Measurements from ENCODE around the gene SPRYD4.
"Not testable (repeated sequence)": the region's sequence is repeated elsewhere in the genome, so short reads cannot be mapped to it uniquely, and the experiment has no call there.

The SPRYD4 gene

DNA sequence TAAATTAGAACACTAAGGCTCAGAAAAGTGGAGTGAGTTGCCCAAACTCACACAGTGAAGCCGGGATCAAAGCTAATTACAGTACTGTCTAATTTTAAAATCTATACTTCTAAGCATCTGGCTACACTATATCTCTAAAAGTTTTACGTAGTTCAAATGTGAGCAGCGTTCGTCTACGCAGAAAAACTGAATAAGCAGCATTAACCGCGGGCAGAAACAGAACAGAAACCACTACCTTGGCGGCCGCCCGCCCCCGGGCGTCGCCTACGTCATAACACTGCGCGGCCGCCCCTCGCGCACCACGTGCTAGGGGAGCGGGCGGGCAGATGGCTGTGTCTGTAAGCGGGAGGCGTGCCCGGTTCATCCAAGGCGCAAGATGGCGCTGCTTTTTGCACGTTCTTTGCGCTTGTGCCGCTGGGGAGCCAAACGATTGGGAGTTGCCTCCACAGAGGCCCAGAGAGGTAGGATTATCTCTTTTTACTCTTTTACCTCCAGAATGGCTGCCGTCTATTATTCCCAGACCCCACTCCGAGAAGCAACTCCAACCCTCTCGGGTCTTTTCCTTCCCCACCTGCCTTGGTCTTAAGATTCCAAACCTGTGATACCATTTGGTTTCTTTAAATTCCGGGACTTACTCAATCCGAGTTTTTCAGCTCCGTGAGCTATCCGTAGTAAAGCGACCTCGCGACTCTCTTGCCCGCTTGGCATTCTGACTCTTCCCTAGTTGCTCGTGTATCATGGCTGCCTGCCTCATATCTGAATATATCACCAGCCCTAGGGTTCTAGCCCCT, at the start of gene SPRYD4:
SPRYD4 (plus strand) TSS at position 363 of the 791 bp plus-strand sequence; CDS start at position 377, 14 bp downstream.
- DNase-seq, result peak; percentile 92

DNA sequence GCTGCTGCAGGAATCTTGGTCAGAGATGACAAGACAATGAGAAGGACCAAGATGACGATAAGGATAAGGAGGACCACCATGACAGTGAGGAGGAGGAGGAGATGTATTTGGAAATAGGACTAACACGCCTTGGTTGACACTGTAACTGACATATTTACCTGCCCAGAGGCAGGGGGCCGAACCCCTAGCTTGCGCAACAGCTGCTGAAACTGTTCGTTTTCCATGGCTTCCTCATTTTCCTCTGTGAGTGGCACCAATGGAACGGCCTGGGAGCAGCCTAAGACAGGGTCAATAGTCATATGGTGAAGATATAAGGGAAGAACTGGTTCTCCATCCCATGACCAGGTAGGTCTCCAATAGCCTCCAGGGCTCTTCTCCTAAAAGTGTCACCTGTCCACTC, 48.0 kb upstream of the SPRYD4 start:
- DNase-seq, result no peak

DNA sequence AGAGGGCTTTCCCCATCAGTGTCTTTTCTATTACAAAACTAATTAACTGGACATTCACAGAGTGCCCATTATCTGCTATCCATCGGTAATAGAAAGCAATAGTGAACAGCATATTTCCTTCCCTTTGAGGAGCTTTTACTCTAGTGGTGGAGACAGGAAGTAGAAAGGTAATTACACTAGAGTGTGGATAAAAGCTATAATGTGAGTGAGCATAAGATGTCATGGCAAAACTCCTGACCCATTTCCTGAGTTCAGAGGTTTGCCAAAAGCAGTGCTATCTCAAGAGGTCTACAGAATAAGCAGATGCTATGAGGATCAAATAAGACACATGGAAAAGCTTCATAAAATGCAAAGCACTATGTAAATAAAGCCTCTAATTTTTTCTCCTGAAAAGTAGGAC, 43.2 kb upstream of the SPRYD4 start:
- no peak for DNase-seq

DNA sequence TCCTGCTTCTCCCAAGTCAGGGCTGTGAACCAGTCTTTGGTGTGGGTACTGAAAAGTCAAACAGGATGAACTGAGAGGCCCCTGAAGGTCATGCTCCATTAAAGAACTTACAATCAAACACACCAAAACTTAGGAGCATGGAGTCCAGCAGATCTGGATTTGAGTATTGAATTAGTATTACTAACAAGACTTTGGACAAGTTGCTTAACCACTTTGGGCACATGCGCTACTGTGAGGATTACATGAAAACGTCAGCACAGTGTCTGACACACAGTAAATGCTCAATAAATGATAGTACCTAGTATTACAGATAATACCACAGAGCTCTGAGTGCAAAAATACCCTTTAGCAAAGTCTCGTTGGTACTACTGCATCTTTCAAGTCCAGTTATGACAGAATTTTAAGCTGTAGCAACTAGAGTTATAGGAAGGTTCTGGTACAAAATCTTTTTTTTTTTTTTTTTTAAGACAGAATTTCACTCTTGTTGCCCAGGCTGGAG, 42.4 kb upstream of the SPRYD4 start:
- no peak for DNase-seq

DNA sequence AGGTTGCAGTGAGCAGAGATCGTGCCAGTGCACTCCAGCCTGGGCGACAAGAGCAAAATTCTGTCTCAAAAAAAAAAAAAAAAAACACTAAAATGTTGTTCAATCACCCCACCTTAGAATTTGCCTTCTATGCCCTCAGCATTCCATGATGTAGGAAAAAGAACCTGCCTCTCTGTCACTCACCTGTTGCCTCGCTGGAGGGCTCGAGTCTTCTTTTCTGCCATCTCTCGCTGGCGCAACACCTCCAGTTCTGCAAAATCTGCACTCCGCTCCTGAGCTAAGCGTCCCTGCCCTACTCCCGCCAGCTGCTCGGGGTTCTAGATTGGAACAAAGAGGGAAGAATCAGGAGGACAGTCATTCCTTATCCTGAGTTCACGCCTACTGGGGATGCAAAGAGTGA, 37.1 kb upstream of the SPRYD4 start:
- no peak for DNase-seq

DNA sequence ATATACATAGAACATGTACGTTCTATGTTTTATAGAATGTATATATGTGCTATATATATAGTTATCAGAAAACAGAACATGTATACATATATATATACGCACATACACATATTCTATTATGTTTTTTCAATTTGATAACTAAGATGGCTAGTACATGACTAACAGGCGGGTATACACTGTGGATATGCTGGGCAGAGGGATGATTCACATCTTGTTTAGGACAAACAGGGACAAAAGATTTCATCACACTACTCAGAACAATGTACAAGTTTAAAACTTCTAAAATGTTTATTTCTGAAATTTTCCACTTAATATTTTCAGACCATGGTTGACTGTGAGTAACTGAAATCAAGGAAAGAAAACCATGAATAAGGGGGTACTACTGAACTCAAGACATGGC, 36.5 kb upstream of the SPRYD4 start:
- no peak for DNase-seq

DNA sequence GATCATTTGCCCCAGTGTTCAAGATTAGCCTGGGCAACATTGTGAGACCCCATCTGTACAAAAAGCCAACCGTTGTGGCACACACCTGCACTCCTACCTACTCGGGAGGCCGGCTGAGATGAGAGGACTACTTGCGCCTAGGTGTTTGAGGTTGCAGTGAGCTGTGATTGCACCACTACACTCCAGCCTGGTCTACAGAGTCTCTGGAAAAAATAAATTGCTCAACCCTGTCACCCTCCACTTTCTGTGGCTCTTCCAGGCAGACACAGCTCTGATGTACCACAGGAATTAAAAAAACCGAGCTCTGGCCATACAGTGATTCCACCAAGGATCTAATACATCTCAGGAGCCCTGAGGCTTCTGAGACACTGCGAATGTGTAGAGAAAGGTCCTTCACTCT, 33.5 kb upstream of the SPRYD4 start:
- DNase-seq, result no peak

DNA sequence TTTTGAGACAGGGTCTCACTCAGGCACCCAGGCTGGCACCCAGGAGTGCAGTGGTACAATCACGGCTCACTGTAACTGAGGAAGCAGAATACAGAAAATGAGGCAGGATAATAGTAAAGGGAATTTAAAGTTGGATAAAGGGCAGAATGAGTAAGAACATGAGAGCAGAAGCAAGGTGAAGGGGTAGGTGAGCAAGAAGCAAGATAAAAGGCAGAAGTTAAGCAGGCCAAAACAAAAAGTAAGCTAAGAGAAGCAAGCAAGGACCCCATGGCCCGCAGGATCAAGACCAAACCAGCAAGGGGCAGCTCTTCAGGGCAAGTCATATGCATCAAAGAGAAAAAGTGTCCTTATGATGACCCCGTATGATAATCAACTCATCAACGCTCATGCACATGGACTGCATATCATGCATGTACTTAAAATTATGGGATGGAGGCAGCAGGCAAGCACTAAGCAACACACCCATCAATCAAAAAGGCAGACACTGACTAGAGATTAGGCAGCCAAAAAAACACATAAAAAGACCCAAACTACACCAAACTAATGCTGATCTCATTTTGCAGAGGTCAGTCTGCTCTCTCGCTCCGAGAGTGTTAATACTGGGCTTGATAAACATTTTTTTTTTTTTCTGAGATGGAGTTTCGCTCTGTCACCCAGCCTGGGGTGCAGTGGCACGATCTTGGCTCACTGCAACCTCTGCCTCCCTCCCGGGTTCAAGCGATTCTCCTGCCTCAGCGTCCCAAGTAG, 30.8 kb upstream of the SPRYD4 start:
- no peak for DNase-seq

DNA sequence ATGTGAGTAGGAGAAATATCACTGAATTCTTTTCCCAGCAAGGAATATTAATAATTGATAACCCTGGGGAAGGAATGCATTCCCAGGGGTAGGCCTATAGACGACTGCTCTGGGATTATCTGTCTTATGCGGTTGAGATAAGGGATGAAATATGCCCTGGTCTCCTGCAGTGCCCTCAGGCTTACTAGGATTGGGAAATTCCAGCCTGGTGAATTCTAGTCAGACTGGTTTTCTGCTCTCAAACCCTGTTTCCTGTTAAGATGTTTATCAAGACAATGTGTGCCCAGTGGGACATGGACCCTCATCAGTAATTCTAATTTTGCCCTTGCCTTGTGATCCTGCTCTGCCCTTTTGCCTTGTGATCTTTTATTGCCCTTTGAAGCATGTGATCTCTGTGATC, 25.2 kb upstream of the SPRYD4 start:
- DNase-seq, result not testable (repeated sequence)

DNA sequence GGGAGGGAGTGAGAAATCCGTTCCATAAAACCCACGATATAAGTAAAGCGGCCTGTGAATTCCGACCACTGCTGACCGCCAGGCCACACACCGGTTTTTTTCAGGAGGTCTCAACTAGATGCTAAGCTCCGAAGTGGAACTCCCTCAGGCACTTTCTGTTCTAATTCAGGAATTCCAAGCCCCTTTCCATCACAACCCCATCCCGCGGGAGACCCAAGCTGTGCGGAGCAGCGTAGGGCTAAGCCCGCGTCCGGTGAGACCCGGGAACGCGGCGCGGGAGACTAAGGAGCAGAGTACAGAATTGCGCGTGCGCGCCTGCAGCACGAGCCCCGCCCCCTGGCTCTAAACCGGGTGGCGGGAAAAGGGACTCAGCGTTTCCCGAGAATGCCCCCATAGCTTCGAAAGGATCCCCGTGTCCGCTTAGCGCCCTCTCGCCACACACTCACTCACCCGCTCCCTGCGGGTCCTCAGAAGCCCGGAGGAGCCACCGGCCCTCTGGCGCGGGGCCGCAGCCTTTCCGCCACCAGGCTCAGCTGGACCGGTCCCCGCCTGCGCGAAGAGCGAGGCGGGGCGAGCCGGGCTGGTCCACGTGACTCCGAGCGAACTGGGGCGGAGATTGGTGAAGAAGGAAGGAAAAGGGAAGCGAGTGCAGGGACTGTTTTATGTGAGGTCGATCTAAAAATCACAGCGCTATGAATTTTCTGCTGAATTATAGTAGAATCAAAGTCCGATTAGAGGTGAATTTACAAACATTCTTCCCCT, 19.3 kb upstream of the SPRYD4 start, which contains the start of gene TIMELESS:
TIMELESS (minus strand) TSS at position 567 of the 762 bp plus-strand sequence. CDS start 15,256 bp downstream, outside the sequence.
- peak; percentile 82 for DNase-seq

DNA sequence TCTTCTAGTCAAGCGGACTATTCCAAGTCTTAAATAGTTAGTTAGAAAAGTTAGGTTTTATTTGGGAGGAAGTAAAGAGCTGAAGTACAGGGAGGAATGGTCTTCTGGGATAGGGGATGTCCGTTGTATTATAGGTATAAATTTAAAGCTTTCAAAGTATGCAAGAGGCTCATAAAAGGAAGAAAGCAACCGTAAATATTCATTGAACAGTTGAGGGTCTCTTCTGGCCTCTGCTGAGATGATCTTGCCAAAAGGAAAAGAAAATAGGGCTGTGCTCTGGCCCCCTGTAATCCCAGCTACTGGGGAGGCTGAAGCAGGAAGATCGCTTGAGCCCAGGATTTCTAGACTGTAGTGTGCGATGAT, 18.8 kb upstream of the SPRYD4 start:
- no peak for DNase-seq

DNA sequence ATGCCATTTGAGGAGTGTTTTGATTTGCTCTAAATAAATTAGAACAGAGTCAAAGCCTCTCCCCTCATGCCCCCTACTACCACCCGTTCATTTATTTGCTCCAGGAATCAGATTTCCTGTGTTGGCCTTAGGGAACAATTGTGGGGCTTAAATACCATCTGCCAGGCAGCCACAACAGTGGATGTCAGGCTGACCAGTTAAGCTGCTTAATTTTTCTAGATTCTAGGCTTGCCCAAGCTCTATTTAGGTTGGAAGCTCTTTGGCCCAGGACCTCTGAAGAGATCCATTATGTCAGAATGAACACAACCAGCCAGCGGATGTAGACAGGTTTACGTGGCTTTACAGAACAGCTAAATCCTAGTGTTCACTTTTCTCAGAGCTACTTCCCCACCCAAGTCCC, 18.1 kb upstream of the SPRYD4 start:
- DNase-seq, result no peak

DNA sequence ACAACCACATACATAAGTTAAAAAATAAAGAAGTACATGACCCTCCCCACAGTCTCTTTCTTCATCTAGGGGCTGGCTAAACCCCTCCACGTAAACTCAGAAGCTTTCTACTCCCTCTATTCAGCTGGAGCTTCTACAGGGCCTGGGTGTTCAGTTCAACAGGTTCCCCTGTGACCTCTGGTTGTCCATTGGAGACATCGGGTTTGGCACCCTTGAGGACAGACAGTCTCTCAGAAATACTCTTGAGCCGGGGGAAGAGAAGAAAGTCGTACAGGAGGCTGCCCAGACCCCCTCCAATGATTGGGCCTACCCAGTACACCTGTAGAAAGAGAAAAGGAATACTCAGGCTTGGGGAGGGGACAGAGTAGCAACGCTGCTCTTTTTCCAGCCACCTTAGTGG, 17.2 kb upstream of the SPRYD4 start:
- DNase-seq, result no peak

DNA sequence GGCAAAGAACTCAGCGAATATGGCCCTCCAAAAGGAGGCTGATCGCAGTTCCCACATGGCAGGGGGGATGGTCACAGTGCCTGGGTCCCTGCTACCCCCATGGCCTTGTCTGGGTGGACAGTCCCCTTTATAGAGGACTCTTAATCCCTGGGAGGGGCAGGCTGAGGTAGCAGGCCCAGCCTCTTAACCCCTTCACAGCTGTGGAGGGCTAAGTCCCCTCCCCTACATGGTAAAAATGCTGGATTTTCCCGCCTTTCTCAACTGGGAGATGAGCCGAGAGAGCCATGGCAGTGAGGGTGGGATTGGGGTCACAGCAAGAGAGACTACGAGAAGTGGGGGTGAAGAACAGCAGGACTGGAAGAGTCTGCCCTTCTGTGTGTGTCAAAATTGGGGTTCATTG, 13.8 kb upstream of the SPRYD4 start, which contains the start of gene MIP:
MIP (minus strand) TSS at position 101 of the 400 bp plus-strand sequence; CDS start at position 57, 44 bp downstream.
- no peak for DNase-seq

DNA sequence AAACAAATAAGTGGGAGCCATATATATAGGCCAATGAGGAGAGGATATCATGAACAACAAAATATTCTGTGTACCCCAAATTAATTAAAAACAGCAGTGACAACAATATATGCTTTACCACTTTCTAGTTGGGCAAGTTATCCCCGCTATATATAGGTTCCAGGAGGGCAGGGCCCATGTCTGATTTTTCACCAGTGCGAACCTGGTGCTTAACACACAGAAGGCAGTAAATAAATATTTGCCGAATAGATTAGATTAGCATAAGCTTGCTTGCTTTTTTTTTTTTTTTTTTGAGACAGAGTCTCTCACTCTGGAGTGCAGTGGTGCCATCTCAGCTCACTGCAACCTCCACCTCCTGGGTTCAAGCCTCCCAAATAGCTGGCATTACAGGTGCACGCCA, 10.6 kb upstream of the SPRYD4 start:
- no peak for DNase-seq

DNA sequence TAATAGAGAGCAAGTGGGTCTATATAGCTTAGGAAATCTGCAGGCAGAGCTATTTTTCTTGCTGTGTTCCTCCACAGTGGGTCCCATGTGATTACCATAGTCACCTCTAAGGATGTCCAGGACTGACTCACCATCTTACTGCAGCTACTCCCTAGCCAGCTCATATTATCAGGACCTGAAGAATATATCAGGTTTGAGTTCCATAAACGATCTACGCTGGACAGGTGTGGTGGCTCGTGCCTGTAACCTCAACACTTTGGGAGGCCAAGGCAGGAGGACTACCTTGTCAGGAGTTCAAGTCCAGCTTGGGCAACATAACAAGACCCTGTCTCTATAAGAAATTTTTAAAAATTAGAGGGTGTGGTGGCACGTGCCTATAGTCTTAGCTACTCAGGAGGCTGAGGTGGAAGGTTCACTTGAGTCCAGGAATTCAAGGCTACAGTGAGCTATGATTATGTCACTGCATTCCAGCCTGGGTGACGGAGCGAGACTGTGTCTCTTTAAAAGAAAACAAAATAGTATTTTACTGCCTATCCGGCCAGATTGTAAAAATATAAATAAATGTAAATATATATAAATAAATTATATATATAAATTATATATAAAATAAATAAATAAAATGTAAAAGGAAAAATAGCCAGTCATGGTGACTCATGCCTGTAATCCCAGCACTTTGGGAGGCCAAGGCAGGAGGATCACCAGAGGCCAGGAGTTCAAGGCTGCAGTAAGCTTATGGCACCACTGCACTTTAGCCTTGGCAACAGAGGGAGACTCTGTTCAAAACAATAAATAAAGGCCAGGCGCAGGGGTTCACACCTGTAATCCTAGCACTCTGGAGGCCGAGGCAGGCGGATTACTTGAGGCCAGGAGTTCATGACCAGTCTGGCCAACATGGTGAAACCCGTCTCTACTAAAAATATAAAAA, 6.9 kb upstream of the SPRYD4 start:
- no peak for DNase-seq

DNA sequence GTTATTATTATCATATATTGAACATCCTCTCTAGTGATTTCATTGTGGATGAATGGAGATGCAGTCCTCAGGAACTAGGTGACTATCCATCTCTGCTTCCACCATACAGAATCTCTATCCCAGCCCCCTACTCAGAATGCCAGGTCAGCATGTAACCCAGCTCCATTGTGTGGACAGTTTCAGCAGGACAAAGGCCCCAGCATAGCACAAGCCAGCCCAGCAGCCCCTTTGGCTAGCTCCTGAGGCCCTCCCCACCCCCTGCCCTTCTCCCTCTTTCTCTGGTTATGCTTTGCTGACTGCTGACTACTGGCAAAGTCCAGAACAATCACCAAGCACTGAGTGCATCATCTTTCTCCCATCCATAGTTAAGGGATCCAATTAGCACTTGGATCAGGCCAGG, 5.8 kb upstream of the SPRYD4 start:
- DNase-seq, result no peak

DNA sequence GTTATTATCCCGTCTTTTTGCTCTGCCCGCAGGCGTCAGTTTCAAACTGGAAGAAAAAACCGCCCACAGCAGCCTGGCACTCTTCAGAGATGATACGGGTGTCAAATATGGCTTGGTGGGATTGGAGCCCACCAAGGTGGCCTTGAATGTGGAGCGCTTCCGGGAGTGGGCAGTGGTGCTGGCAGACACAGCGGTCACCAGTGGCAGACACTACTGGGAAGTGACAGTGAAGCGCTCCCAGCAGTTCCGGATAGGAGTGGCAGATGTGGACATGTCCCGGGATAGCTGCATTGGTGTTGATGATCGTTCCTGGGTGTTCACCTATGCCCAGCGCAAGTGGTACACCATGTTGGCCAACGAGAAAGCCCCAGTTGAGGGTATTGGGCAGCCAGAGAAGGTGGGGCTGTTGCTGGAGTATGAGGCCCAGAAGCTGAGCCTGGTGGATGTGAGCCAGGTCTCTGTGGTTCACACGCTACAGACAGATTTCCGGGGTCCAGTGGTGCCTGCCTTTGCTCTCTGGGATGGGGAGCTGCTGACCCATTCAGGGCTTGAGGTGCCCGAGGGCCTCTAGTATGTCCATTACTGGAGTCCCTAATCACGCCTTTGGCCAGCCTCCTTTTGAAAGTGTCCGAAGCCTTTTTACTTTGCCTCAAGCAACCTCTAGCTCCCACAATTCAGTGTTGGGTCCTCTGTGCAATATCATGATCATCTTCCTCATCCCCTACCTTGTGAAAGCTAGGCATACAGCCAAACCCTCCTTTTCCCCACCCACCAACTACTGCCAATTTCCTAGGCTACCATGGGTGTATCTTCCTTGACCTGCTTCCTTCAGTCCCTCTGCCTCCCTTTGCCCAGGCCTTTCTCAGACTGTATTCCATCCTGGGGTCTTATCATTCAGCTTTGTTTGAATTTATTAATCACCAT, 891 bp downstream of the SPRYD4 start:
- no peak for DNase-seq

DNA sequence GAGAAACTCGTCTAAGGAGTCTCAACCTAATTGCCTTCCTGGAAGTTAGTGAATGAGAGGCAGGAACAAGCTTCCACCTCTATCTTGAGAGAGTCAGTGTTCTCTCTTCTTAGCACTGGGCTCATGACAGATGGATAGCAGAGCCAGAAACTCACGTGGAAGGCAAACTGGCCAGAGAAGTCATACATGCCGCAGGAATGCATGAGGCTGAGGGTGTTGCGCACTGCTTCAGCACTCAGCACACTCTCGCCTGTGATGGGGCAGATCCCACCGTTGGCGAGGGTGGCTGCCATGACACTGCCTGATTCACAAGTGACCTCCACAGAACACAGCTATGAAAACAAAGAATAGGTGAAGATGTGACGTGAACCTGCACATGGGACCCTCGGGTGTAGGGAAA, 6.0 kb downstream of the SPRYD4 start:
- no peak for DNase-seq

DNA sequence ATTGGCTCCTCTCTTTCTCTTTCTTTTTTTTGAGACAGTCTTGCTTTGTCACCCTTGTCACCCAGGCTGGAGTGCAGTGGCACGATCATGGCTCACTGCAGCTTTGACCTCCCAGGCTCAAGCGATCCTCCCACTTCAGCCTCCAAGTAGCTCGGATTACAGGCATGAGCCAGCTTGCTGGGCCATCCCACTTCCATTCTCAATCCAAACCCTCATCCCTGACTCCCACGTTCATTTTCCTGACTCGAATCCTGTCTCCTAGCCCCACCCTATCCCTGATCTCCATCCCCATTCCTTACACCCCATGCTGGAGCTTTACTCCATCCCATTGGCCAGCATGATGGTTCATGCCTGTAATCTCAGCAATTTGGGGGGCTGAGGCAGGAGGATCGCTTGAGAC, 7.8 kb downstream of the SPRYD4 start:
- no peak for DNase-seq

DNA sequence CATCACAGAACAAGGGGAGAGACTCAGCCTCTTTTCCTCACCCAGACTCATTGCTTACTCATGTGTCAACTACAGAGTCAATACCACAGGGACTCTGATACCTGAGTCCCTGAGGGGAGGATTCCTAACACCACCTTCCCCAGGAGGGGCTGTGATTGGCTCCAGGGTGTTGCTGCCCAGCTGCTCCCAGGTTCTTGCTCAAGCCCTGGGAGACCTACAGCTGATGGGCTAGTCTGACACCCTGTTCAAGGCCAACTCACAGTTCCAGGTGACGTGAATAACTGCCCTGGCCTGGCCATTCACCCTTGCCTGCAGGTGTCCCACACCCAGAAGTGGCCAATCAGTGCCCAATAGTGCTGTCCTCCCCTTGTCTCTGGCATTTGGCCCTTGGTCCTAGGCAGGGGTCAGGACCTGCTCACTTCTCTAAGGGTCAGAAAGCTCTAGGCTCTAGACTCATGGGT, 8.6 kb downstream of the SPRYD4 start:
- DNase-seq, result no peak

Data from stimulated activated CD4-positive, alpha-beta T cell treated with anti-CD3 and anti-CD28 coated beads, Interleukin-4, amount 100 ng/mL, for 1 hour (primary cell).